H1 (cell line): ENCODE measurements around the gene NXN. TPM values are rescaled to one million over a fixed set of nuclear protein-coding genes. Genes with fewer than 3 reads are reported as not detected.
"Not testable (repeated sequence)": the region's sequence is repeated elsewhere in the genome, so short reads cannot be mapped to it uniquely, and the experiment has no call there.

Experiments used
- CTCF ChIA-PET: fragments of 300-600 bp; sonication (Branson Sonifier 250); formaldehyde crosslinking; loops from one replicate; lab custom pipeline; 2021; ENCODE audit not compliant: partially characterized antibody; lab: Charles Lee
- POLR2A ChIA-PET: fragments of 300-600 bp; sonication (Branson Sonifier 250); formaldehyde crosslinking; loops from one replicate; lab custom pipeline; 2021; ENCODE audit warnings: inconsistent platforms; ENCODE audit not compliant: partially characterized antibody; lab: Charles Lee
- DNase-seq, 2 experiments: peaks; one replicate each; pipeline versions ENCODE4 v3.0.0 to v3.0.0-alpha.2; 2010 to 2022; ENCODE audit warnings: low spot score in 2 of 2, low read depth in 1 of 2, mixed read lengths in 1 of 2
- FAIRE-seq: peaks from 2 replicates; lab custom pipeline; 2011; peaks lifted over from hg19 to GRCh38; lab: Jason Lieb, UNC
- H2AFZ ChIP-seq: 2 replicates; pipeline ENCODE4 v1.8.1; 2012; ENCODE audit warnings: low read length, inconsistent platforms
- H2AK5ac ChIP-seq: 2 replicates; pipeline ENCODE4 v1.6.1; 2013; ENCODE audit warnings: low read depth, low read length
- H2BK120ac ChIP-seq: replicated peaks from 2 replicates; pipeline ENCODE3; 2013; ENCODE audit warnings: low read depth, low read length, inconsistent platforms
- H2BK12ac ChIP-seq: 2 replicates; pipeline ENCODE4 v1.6.1; 2013; ENCODE audit warnings: low read depth, low read length
- H2BK15ac ChIP-seq: 2 replicates; pipeline ENCODE4 v1.6.1; 2013; ENCODE audit warnings: low read length
- H2BK20ac ChIP-seq: 2 replicates; pipeline ENCODE4 v1.6.1; 2013; ENCODE audit warnings: low read length
- H2BK5ac ChIP-seq: 2 replicates; pipeline ENCODE4 v1.6.1; 2013; ENCODE audit warnings: low read depth, low read length
- H3K14ac ChIP-seq: 2 replicates; pipeline ENCODE4 v1.6.1; 2013; ENCODE audit warnings: inconsistent platforms; ENCODE audit not compliant: insufficient read length
- H3K18ac ChIP-seq: 2 replicates; pipeline ENCODE4 v1.6.1; 2013; ENCODE audit warnings: low read length; ENCODE audit errors: extremely low read depth
- H3K23ac ChIP-seq: 2 replicates; pipeline ENCODE4 v1.6.1; 2013; ENCODE audit warnings: inconsistent platforms; ENCODE audit not compliant: insufficient read length
- H3K23me2 ChIP-seq: 2 replicates; pipeline ENCODE4 v1.6.1; 2013; ENCODE audit warnings: low read depth, low read length
- H3K27ac ChIP-seq: 2 replicates; pipeline ENCODE4 v1.6.1; 2011; ENCODE audit warnings: low read depth, low read length, inconsistent platforms
- H3K27me3 ChIP-seq, 4 experiments: replicated peaks in 1 of 4; 1 replicate in 1 of 4; 2 replicates in 3 of 4; pipeline versions ENCODE4 v1.6.1 to v1.8.1; 2011 to 2013; ENCODE audit warnings: low read length in 3 of 4, mild to moderate bottlenecking in 3 of 4, inconsistent platforms in 2 of 4, mixed read lengths in 2 of 4, moderate library complexity in 1 of 4; ENCODE audit not compliant: control insufficient read depth in 3 of 4, insufficient read depth in 3 of 4; ENCODE audit errors: extremely low read depth in 1 of 4
- H3K36me3 ChIP-seq, 4 experiments: 2 replicates each; pipeline versions ENCODE4 v1.6.1 to v1.8.1; 2011 to 2013; ENCODE audit warnings: mild to moderate bottlenecking in 4 of 4, low read length in 3 of 4, moderate library complexity in 2 of 4, control low read depth in 1 of 4, inconsistent platforms in 1 of 4; ENCODE audit not compliant: insufficient read depth in 4 of 4, control insufficient read depth in 2 of 4
- H3K4ac ChIP-seq: replicated peaks from 2 replicates; pipeline ENCODE3; 2013; ENCODE audit warnings: low read length, low read depth, mixed read lengths, inconsistent platforms; ENCODE audit not compliant: insufficient read length
- H3K4me1 ChIP-seq, 4 experiments: replicated peaks in 1 of 4; 1 replicate in 1 of 4; 2 replicates in 3 of 4; pipeline versions ENCODE4 v1.6.1 to v1.8.1; 2011 to 2013; ENCODE audit warnings: low read length in 3 of 4, inconsistent platforms in 2 of 4, mixed read lengths in 1 of 4; ENCODE audit not compliant: insufficient read depth in 4 of 4, control insufficient read depth in 3 of 4
- H3K4me2 ChIP-seq, 2 experiments: 2 replicates each; pipeline versions ENCODE4 v1.6.1 to v1.8.1; 2011 to 2013; ENCODE audit warnings: low read depth in 2 of 2, low read length in 2 of 2, control low read depth in 1 of 2, inconsistent platforms in 1 of 2, mild to moderate bottlenecking in 1 of 2; ENCODE audit not compliant: insufficient read depth in 1 of 2
- H3K4me3 ChIP-seq, 4 experiments: fragments of 200-600, 300-600 bp in 1 of 4; sonication (generic), shearing (Covaris generic), sonication (Bioruptor Twin) in 1 of 4; 2 replicates each; pipeline versions ENCODE4 v1.5.1 to v1.8.1; 2011 to 2016; ENCODE audit warnings: low read length in 4 of 4, low read depth in 3 of 4, control low read depth in 2 of 4, inconsistent platforms in 2 of 4, mild to moderate bottlenecking in 2 of 4, mixed read lengths in 1 of 4, moderate library complexity in 1 of 4; ENCODE audit not compliant: insufficient read depth in 2 of 4; ENCODE audit errors: extremely low read depth in 1 of 4
- H3K56ac ChIP-seq: replicated peaks from 2 replicates; pipeline ENCODE3; 2013; ENCODE audit warnings: low read depth, mild to moderate bottlenecking, mixed read lengths, low read length, inconsistent platforms; ENCODE audit not compliant: insufficient read length
- H3K79me1 ChIP-seq: 2 replicates; pipeline ENCODE4 v1.6.1; 2013; ENCODE audit warnings: low read depth, low read length, control low read depth
- H3K79me2 ChIP-seq, 2 experiments: 2 replicates each; pipeline versions ENCODE4 v1.6.1 to v1.8.1; 2012 to 2013; ENCODE audit warnings: low read length in 2 of 2, mild to moderate bottlenecking in 2 of 2, inconsistent platforms in 1 of 2; ENCODE audit not compliant: insufficient read depth in 2 of 2, control insufficient read depth in 1 of 2
- H3K9ac ChIP-seq, 4 experiments: replicated peaks in 1 of 4; 1 replicate in 1 of 4; 2 replicates in 3 of 4; pipeline versions ENCODE4 v1.6.1 to v1.8.1; 2011 to 2013; ENCODE audit warnings: low read depth in 3 of 4, low read length in 3 of 4, control low read depth in 2 of 4, mild to moderate bottlenecking in 2 of 4, moderate library complexity in 2 of 4, inconsistent platforms in 1 of 4; ENCODE audit errors: extremely low read depth in 1 of 4
- H3K9me3 ChIP-seq, 2 experiments: 2 replicates each; pipeline versions ENCODE4 v1.6.1 to v1.8.1; 2012 to 2013; ENCODE audit warnings: mild to moderate bottlenecking in 2 of 2, moderate library complexity in 2 of 2, control low read depth in 1 of 2, inconsistent platforms in 1 of 2, low read depth in 1 of 2, low read length in 1 of 2, mixed read lengths in 1 of 2; ENCODE audit not compliant: insufficient read depth in 2 of 2
- H4K20me1 ChIP-seq, 2 experiments: replicated peaks in 1 of 2; 2 replicates each; pipeline versions ENCODE3 to v1.8.1; 2011 to 2013; ENCODE audit warnings: inconsistent platforms in 2 of 2, low read length in 2 of 2, mild to moderate bottlenecking in 1 of 2; ENCODE audit not compliant: insufficient read depth in 2 of 2, control insufficient read depth in 1 of 2
- H4K5ac ChIP-seq: 2 replicates; pipeline ENCODE4 v1.6.1; 2013; ENCODE audit warnings: low read length, low read depth, mixed read lengths, inconsistent platforms; ENCODE audit not compliant: insufficient read length
- H4K8ac ChIP-seq: 2 replicates; pipeline ENCODE4 v1.8.0; 2013; ENCODE audit warnings: mild to moderate bottlenecking, moderate library complexity, low read length, inconsistent platforms; ENCODE audit not compliant: insufficient read depth; ENCODE audit errors: extremely low read depth
- H4K91ac ChIP-seq: replicated peaks from 2 replicates; pipeline ENCODE3; 2013; ENCODE audit warnings: low read length, mixed read lengths, inconsistent platforms; ENCODE audit not compliant: insufficient read length
- BACH1 ChIP-seq: IDR thresholded peaks from 2 replicates; pipeline ENCODE4 v1.6.1; 2012; ENCODE audit warnings: low read length, improper control_type of control experiment
- BCL11A ChIP-seq, 2 experiments: IDR thresholded peaks; one replicate each; pipeline ENCODE4 v1.6.1; 2011; ENCODE audit warnings: low read depth in 2 of 2, low read length in 2 of 2, mild to moderate bottlenecking in 2 of 2
- BRCA1 ChIP-seq: IDR thresholded peaks from 2 replicates; pipeline ENCODE4 v1.6.1; 2012; ENCODE audit warnings: low read depth, low read length, improper control_type of control experiment
- CEBPB ChIP-seq: IDR thresholded peaks from 2 replicates; pipeline ENCODE4 v1.6.1; 2012; ENCODE audit warnings: low read depth, low read length
- E2F6 ChIP-seq: IDR thresholded peaks from 2 replicates; pipeline ENCODE4 v1.6.1; 2012; ENCODE audit warnings: inconsistent platforms
- JUN ChIP-seq: IDR thresholded peaks from 2 replicates; pipeline ENCODE4 v1.6.1; 2011; ENCODE audit warnings: low read depth, mild to moderate bottlenecking, improper control_type of control experiment, low read length
- KDM4A ChIP-seq: IDR thresholded peaks from one replicate; pipeline ENCODE4 v1.7.1; 2012; ENCODE audit warnings: low read depth, mild to moderate bottlenecking, moderate library complexity, low read length, inconsistent platforms; ENCODE audit not compliant: severe bottlenecking
- NRF1 ChIP-seq: IDR thresholded peaks from 2 replicates; pipeline ENCODE4 v1.6.1; 2011; ENCODE audit warnings: mild to moderate bottlenecking, low read depth, low read length, improper control_type of control experiment
- WGBS, 2 experiments: shearing (Covaris generic) in 1 of 2; methylation state at CpG; one replicate each; pipeline versions ENCODE4 v1.1.6 to v1.1.7; 2013 to 2015; ENCODE audit warnings: low lambda C conversion rate in 2 of 2, mixed read lengths in 2 of 2, inconsistent platforms in 1 of 2, low coverage in 1 of 2, missing lambda C conversion rate in 1 of 2; ENCODE audit not compliant: insufficient replicate concordance in 2 of 2, insufficient coverage in 1 of 2, insufficient read length in 1 of 2; ENCODE audit errors: extremely low coverage in 1 of 2, missing lambda C conversion rate in 1 of 2; 5-methylcytosine and 5-hydroxymethylcytosine counted together
- polyA plus RNA-seq, 7 experiments: library from polyadenylated mRNA; depleted of rRNA in 3 of 7; stranded (reverse) in 5 of 7; unstranded in 2 of 7; fragments of >200 nt in 5 of 7; fragments of 200-250 nt in 2 of 7; gene quantifications; 1 replicate in 5 of 7; 2 replicates in 1 of 7; 4 replicates in 1 of 7; pipeline versions ENCODE4 v1.2.1 to v1.2.3, GENCODE V29; 2011 to 2013; ENCODE audit warnings: missing spikeins in 2 of 7, mixed read lengths in 2 of 7
- total RNA-seq: library from RNA; stranded (reverse); fragmentation: NEBNext Ultra II Directional; extraction: Animal tissue kit (Norgen Biotek cat#: 25700); gene quantifications from 2 replicates; pipeline ENCODE4 v1.2.1, GENCODE V29; 2021

The NXN gene
- total and polyA plus RNA-seq, 2 of the 8 experiments (the other 6 are each of a cell fraction or from before 2014, with no cell fraction given) = 94.1 to 107 TPM

- no peak for TF ChIP-seq NRF1
- no peak for TF ChIP-seq CEBPB
- TF ChIP-seq E2F6 = no peak
- TF ChIP-seq KDM4A = no peak
- TF ChIP-seq JUN = no peak
- no peak for TF ChIP-seq BRCA1
- no peak for TF ChIP-seq BACH1
- TF ChIP-seq BCL11A (IDR thresholded peaks at IDR 0.05; ENCODE audit: low read depth in 2 of 2, low read length in 2 of 2) = no peak
These were observed 111.6 kb downstream of the NXN start (continued) for GRCh38 chr17:867896-868489.

GRCh38 chr17:867238-867637 lies 112.3 kb downstream of the NXN start:
- 93% methylated on average over 9 of the region's 10 CpGs; no CpG with 5 or more reads in 1 of the 2 experiments for WGBS, 2 experiments
- POLR2A ChIA-PET = not testable (repeated sequence)
- H3K79me2 ChIP-seq = peaks cover 0 to 29% of the 10 kb centered on the region in 2 experiments; a peak in 3 of 4 replicates

More at GRCh38 chr17:867238-867637, 112.3 kb downstream of the NXN start:
- H3K27me3 ChIP-seq, H3K9ac ChIP-seq, H3K18ac ChIP-seq, H4K91ac ChIP-seq, H2BK12ac ChIP-seq, H2AK5ac ChIP-seq, FAIRE-seq, H3K4ac ChIP-seq, DNase-seq, H3K79me1 ChIP-seq, H3K4me3 ChIP-seq, H4K20me1 ChIP-seq, H2BK120ac ChIP-seq, H4K8ac ChIP-seq, H2BK15ac ChIP-seq, H2BK20ac ChIP-seq, H3K56ac ChIP-seq, H3K23me2 ChIP-seq, H4K5ac ChIP-seq, H3K14ac ChIP-seq, H3K27ac ChIP-seq, H3K9me3 ChIP-seq, H3K4me1 ChIP-seq, H3K4me2 ChIP-seq, H3K23ac ChIP-seq, H2AFZ ChIP-seq, H3K36me3 ChIP-seq, H2BK5ac ChIP-seq: not testable (repeated sequence)
- CTCF ChIA-PET = interaction anchor here (0.6 to 1.0 kb wide), 2 partner anchors 9 to 989 kb away, joined by 3 to 4 read pairs; no protein-coding TSS in a partner anchor
